Cardiac fibroblast (primary cell): ENCODE data around the gene FIG4.
A peak's percentile ranks its signal among the peaks of the same experiment; 100 is the strongest.

Source experiments
- DNase-seq, 2 donors: peaks; one replicate each; pipeline versions ENCODE4 v3.0.0 to v3.0.0-alpha.2; 2010; ENCODE audit warnings: low read depth in 2 of 2
- H3K4me3 ChIP-seq, 2 donors: replicated peaks in 1 of 2; 1 replicate in 1 of 2; 2 replicates in 1 of 2; pipeline ENCODE4 v1.5.1; 2011; ENCODE audit warnings: low read depth in 2 of 2, low read length in 2 of 2, mild to moderate bottlenecking in 2 of 2, moderate library complexity in 1 of 2
- CTCF ChIP-seq: IDR thresholded peaks from one replicate; pipeline ENCODE4 v1.5.1; 2011; ENCODE audit warnings: low read depth, mild to moderate bottlenecking, low read length, inconsistent platforms

The FIG4 gene

GRCh38 chr6:109686566-109687265 lies 4.4 kb upstream of the FIG4 start:
- DNase-seq = peak in 1 of 2 donors; percentile 24
- H3K4me3 ChIP-seq = no peak overlapping the region
- no peak for TF ChIP-seq CTCF

- TF ChIP-seq CTCF = no peak
- no peak overlapping the region for H3K4me3 ChIP-seq
- DNase-seq = peak; percentile 89 to 97
Measured at GRCh38 chr6:109687271-109687761, 3.8 kb upstream of the FIG4 start.

GRCh38 chr6:109690373-109690736 lies 741 bp upstream of the FIG4 start:
- TF ChIP-seq CTCF = no peak
- no peak for DNase-seq
- H3K4me3 ChIP-seq = peak overlapping the region; percentile 79 to 82

GRCh38 chr6:109693111-109693510 lies 2.0 kb downstream of the FIG4 start:
- TF ChIP-seq CTCF = no peak
- no peak for DNase-seq
- no peak overlapping the region for H3K4me3 ChIP-seq

- DNase-seq = peak in 1 of 2 donors; percentile 28
- H3K4me3 ChIP-seq = no peak overlapping the region
- no peak for TF ChIP-seq CTCF
Measured at GRCh38 chr6:109695468-109695867, 4.4 kb downstream of the FIG4 start.

GRCh38 chr6:109696355-109696754 lies 5.3 kb downstream of the FIG4 start:
- no peak for TF ChIP-seq CTCF
- H3K4me3 ChIP-seq = no peak overlapping the region
- DNase-seq = no peak

- no peak overlapping the region for H3K4me3 ChIP-seq
- no peak for DNase-seq
- TF ChIP-seq CTCF = no peak
Measured at GRCh38 chr6:109701221-109701620, 10.1 kb downstream of the FIG4 start.
